Gastrocnemius medialis (tissue), 4 donors: ENCODE measurements around the gene IL20RB. TPM values are rescaled to one million over a fixed set of nuclear protein-coding genes. Genes with fewer than 3 reads are reported as not detected.
A peak's percentile ranks its signal among the peaks of the same experiment; 100 is the strongest.

Experiments used
- ATAC-seq, 2 donors: fragments of 150-250 bp; one replicate each; pipeline ENCODE4 v1.9.1; 2016
- DNase-seq, 2 donors: peaks; one replicate each; pipeline ENCODE4 v3.0.0-alpha.2; 2019
- H3K27ac ChIP-seq, 4 donors: fragments of 200-600 bp; sonication (generic); 1 replicate in 1 of 4; 2 replicates in 3 of 4; pipeline ENCODE4 v1.5.1; 2016 to 2018; ENCODE audit warnings: mild to moderate bottlenecking in 2 of 4, moderate library complexity in 1 of 4
- H3K27me3 ChIP-seq, 3 donors: fragments of 200-600 bp; sonication (generic) in 2 of 3; 1 replicate in 1 of 3; 2 replicates in 2 of 3; pipeline versions ENCODE4 v1.5.1 to v1.6.0; 2016 to 2019; ENCODE audit warnings: mild to moderate bottlenecking in 1 of 3, moderate library complexity in 1 of 3
- H3K36me3 ChIP-seq, 2 donors: fragments of 200-600 bp; sonication (generic) in 1 of 2; one replicate each; pipeline ENCODE4 v1.5.1; 2017 to 2018
- H3K4me1 ChIP-seq, 2 donors: fragments of 200-600 bp; sonication (generic) in 1 of 2; one replicate each; pipeline ENCODE4 v1.5.1; 2016 to 2017; ENCODE audit warnings: mild to moderate bottlenecking in 2 of 2
- H3K4me3 ChIP-seq, 4 donors: fragments of 200-600 bp; sonication (generic) in 3 of 4; 1 replicate in 1 of 4; 2 replicates in 3 of 4; pipeline ENCODE4 v1.5.1; 2016 to 2019; ENCODE audit warnings: mild to moderate bottlenecking in 2 of 4
- H3K9me3 ChIP-seq, 3 donors: fragments of 200-600 bp; sonication (generic) in 2 of 3; 1 replicate in 1 of 3; 2 replicates in 2 of 3; pipeline ENCODE4 v1.5.1; 2016 to 2019
- POLR2A ChIP-seq, 2 donors: fragments of 450-650 bp; IDR thresholded peaks; one replicate each; pipeline ENCODE4 v1.6.1; 2017; ENCODE audit warnings: antibody characterized with exemption in 2 of 2, mild to moderate bottlenecking in 2 of 2, moderate library complexity in 2 of 2
- in situ Hi-C, 4 donors: fragments of 200-750 bp; cut with MboI; loops; one replicate each; pipeline versions ENCODE4 v1.15.0 to v1.8.0; 2017; ENCODE audit warnings: low sequenced_read_pairs in 4 of 4
- intact Hi-C: fragments of 100-400 bp; cut with DNase I; formaldehyde crosslinking; loops from one replicate; pipeline ENCODE4 v1.15.1; 2023; ENCODE audit warnings: low total_unique reads
- total RNA-seq, 4 donors: library from RNA; depleted of rRNA; stranded (reverse); fragments of >200 nt; gene quantifications; one replicate each; pipeline versions ENCODE4 v1.1.0 to v1.2.3, GENCODE V29; 2016
- TF ChIP-seq, protein P1 (sequence below), 5 experiments: fragments of 450-650 bp in 3 of 5; fragments of 200-600 bp in 2 of 5; sonication (generic) in 2 of 5; IDR thresholded peaks in 4 of 5; conservative IDR thresholded peaks in 1 of 5; 1 replicate in 4 of 5; 2 replicates in 1 of 5; pipeline ENCODE4 v1.5.1; 2016 to 2019; ENCODE audit warnings: antibody characterized with exemption in 5 of 5, mild to moderate bottlenecking in 3 of 5, moderate library complexity in 3 of 5

The IL20RB gene
- total RNA-seq, 4 donors from 2014 or later = 0.38 to 0.63 (median 0.52) TPM

DNA sequence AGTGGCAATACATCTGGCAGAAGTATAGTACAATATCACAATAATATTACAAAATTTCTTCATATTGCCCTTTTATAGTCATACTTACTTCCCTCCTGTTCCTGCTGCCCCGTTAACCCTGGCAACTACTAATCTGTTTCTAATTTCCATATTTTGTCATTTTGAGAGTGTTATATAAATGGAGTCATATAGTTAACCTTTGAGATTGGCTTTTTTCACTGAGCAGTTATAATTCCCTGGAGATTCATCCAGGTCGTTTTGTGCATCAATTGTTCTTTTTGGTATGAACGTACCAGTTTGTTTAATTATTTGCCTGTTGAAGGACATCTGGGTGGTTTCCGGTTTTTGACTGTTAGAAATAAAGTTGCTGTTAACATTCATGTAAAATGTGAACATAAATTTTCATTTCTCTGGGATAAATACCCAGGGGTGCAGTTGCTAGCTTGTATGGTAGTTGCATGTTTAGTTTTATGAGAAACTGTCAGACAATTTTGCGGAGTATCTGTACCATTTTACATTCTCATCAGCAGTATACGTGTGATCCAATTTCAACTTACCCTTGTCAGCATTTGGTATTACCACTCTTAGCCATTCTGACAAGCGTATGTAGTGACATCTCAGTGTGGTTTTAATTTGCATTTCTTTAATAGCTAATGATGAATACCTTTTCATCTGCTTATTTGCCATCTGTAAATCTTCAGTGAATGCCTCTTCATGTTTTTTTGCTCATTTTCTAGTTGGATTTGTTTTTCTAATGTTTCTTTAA lies 32.2 kb upstream of the IL20RB start:
- no peaks in the 10 kb centered on the region for H3K9me3 ChIP-seq
- no peak for TF ChIP-seq POLR2A (IDR thresholded peaks at IDR 0.05)
- TF ChIP-seq, protein P1, sequence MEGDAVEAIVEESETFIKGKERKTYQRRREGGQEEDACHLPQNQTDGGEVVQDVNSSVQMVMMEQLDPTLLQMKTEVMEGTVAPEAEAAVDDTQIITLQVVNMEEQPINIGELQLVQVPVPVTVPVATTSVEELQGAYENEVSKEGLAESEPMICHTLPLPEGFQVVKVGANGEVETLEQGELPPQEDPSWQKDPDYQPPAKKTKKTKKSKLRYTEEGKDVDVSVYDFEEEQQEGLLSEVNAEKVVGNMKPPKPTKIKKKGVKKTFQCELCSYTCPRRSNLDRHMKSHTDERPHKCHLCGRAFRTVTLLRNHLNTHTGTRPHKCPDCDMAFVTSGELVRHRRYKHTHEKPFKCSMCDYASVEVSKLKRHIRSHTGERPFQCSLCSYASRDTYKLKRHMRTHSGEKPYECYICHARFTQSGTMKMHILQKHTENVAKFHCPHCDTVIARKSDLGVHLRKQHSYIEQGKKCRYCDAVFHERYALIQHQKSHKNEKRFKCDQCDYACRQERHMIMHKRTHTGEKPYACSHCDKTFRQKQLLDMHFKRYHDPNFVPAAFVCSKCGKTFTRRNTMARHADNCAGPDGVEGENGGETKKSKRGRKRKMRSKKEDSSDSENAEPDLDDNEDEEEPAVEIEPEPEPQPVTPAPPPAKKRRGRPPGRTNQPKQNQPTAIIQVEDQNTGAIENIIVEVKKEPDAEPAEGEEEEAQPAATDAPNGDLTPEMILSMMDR (IDR thresholded peaks at IDR 0.05 in 4 of 5, conservative IDR thresholded peaks at IDR 0.05 in 1 of 5) = no peak
- no peaks in the 10 kb centered on the region for H3K27me3 ChIP-seq
- ATAC-seq (peak; percentile 50 to 58), DNase-seq (no peak)
- peaks cover 30 to 31% of the 10 kb centered on the region in 2 donors for H3K4me1 ChIP-seq
- in situ Hi-C loops = no loop called here
- H3K27ac ChIP-seq = peak overlapping the region in 2 of 4 donors; percentile 1 to 8
- no peak overlapping the region for H3K4me3 ChIP-seq
- H3K36me3 ChIP-seq = no peaks in the 10 kb centered on the region
- intact Hi-C loops = no loop called here

DNA sequence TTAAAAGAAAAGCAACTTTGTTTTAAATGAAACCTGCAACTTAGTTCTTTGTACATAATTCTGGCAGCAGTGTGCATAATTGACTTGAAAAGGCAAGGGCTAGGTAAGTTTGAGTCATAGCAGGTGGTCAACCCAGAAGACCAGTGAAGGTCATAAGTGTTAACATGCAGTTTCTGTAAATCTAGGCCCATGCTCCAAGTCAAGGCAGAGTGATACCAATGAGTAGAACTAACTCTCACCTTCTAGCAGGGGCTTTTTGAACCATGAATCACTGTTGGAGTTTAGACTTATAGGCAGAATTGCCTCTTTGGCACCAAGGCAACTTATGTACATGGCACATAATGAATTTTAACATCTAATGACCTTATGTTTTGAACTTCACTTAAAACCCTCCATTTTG lies 29.5 kb upstream of the IL20RB start:
- peak overlapping the region in 3 of 4 donors; percentile 32 to 62 (median 60) for H3K27ac ChIP-seq

DNA sequence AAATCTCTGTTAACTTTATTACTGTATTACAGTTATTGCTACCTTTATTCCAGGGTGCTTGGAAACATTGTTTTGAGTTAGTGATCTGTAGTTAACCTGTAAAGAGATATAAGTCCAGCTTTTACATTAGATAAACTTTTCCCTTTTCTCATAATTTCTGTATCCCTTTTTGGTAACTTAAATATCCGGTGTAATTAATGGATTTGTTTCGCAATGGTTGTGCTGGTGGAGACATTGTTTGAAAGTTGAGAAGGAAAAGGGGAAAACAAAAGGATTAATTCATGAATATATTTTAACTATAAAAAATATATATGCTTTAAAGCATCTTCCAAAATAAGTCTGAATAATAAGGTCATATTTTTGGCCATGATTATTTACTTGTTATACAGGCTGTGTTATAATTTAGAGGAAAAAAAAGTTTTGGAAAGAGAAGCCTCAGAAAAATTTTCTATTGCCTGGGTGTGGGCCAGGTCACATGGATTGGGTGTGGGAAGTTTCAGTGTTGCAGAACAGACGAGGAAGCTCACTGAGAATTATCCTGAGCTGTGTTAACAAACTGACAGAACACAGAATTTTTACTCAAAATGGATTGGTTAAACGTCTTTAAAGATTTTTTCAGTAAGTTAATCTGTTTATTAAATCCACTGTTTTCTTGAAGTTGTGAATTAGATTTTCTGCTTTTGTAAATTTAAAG lies 27.7 kb upstream of the IL20RB start:
- in situ Hi-C loops (no loop called here), intact Hi-C loops (loop anchor here (10.0 kb wide), 1 partner anchor 65 kb away; the partner anchor contains the start of gene NCK1)
- peak; percentile 68 to 75 for ATAC-seq
- Histone ChIP-seq H3K4me1 (peaks cover 24 to 27% of the 10 kb centered on the region in 2 donors), H3K27ac (peak overlapping the region in 3 of 4 donors; percentile 32 to 62 (median 60)), H3K9me3 (no peaks in the 10 kb centered on the region), H3K36me3 (no peaks in the 10 kb centered on the region), H3K27me3 (no peaks in the 10 kb centered on the region), H3K4me3 (peak overlapping the region in 3 of 4 donors; percentile 2 to 44 (median 4))
- peak; percentile 29 to 39 for DNase-seq
- TF ChIP-seq, protein P1 (IDR thresholded peaks at IDR 0.05 in 4 of 5, conservative IDR thresholded peaks at IDR 0.05 in 1 of 5) = no peak
- no peak for TF ChIP-seq POLR2A (IDR thresholded peaks at IDR 0.05)

More for the DNA sequence above, 29.5 kb upstream of the IL20RB start:
- H3K4me1 ChIP-seq = peaks cover 34 to 39% of the 10 kb centered on the region in 2 donors
- intact Hi-C loops = no loop called here
- no peaks in the 10 kb centered on the region for H3K27me3 ChIP-seq
- DNase-seq (no peak), ATAC-seq (no peak)
- H3K9me3 ChIP-seq = no peaks in the 10 kb centered on the region
- no peak overlapping the region for H3K4me3 ChIP-seq
- no peaks in the 10 kb centered on the region for H3K36me3 ChIP-seq
- in situ Hi-C loops = no loop called here
- no peak for TF ChIP-seq POLR2A (IDR thresholded peaks at IDR 0.05)
- TF ChIP-seq, protein P1 (IDR thresholded peaks at IDR 0.05 in 4 of 5, conservative IDR thresholded peaks at IDR 0.05 in 1 of 5) = no peak

DNA sequence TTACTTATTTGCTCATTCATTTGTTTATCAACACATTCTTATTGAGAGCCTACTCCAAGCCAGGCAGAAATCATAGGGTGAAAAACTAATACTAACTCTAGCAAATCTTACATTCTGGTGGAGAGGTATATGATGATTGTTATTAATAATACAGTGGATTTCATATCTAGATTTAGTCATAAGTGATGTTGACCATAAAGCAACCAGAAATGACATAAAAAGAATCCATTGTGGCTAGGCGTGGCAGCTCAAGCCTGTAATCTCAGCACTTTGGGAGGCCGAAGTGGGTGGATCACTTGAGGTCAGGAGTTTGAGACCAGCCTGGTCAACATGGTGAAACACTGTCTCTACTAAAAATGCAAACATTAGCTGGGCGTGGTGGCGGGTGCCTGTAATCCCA lies 26.2 kb upstream of the IL20RB start:
- Histone ChIP-seq H3K27ac (peak overlapping the region in 3 of 4 donors; percentile 32 to 62 (median 60)), H3K4me3 (peak overlapping the region in 3 of 4 donors; percentile 4 to 44 (median 36)), H3K4me1 (peaks cover 17 to 20% of the 10 kb centered on the region in 2 donors), H3K9me3 (no peaks in the 10 kb centered on the region), H3K27me3 (no peaks in the 10 kb centered on the region), H3K36me3 (no peaks in the 10 kb centered on the region)
- intact Hi-C loops (loop anchor here (10.0 kb wide), 1 partner anchor 67 kb away; the partner anchor contains the start of gene NCK1), in situ Hi-C loops (no loop called here)
- TF ChIP-seq, protein P1 (IDR thresholded peaks at IDR 0.05 in 4 of 5, conservative IDR thresholded peaks at IDR 0.05 in 1 of 5) = no peak
- no peak for TF ChIP-seq POLR2A (IDR thresholded peaks at IDR 0.05)
- DNase-seq = no peak
- no peak for ATAC-seq
